HEK293 (cell line): ENCODE results near the gene SRSF8.
A peak's percentile ranks its signal among the peaks of the same experiment; 100 is the strongest.

Experiments used
- CTCF ChIA-PET: fragments of 350-600 bp; formaldehyde crosslinking; extraction: SDS; loops from one replicate; lab custom pipeline; 2021; ENCODE audit warnings: antibody characterized with exemption; lab: Yijun Ruan, JAX
- POLR2A ChIA-PET: fragments of 300-600 bp; formaldehyde crosslinking; extraction: SDS; loops from one replicate; lab custom pipeline; 2020; ENCODE audit warnings: antibody characterized with exemption, inconsistent platforms; lab: Yijun Ruan, JAX
- H3K27ac ChIP-seq: fragments of 200-500 bp; sonication (Bioruptor generic); 2 replicates; pipeline ENCODE4 v1.5.1; 2014; ENCODE audit warnings: low read depth, low read length, control low read depth, inconsistent platforms; ENCODE audit errors: extremely low read depth
- H3K36me3 ChIP-seq, 2 experiments: fragments of 200-500 bp in 1 of 2; sonication (Bioruptor generic) in 1 of 2; 1 replicate in 1 of 2; 2 replicates in 1 of 2; pipeline ENCODE4 v1.5.1; 2014 to 2017; ENCODE audit warnings: inconsistent platforms in 2 of 2, low read length in 2 of 2; ENCODE audit not compliant: control insufficient read depth in 2 of 2, insufficient read depth in 1 of 2
- H3K4me1 ChIP-seq: fragments of 200-500 bp; sonication (Bioruptor generic); 2 replicates; pipeline ENCODE4 v1.5.1; 2014; ENCODE audit warnings: mild to moderate bottlenecking, low read length, inconsistent platforms; ENCODE audit not compliant: control insufficient read depth, insufficient read depth
- H3K4me3 ChIP-seq: 2 replicates; pipeline ENCODE4 v1.5.1; 2011; ENCODE audit warnings: low read depth, mild to moderate bottlenecking, control low read depth, low read length, moderate library complexity
- H3K9me3 ChIP-seq: fragments of 200-500 bp; sonication (Bioruptor generic); 2 replicates; pipeline ENCODE4 v1.5.1; 2014; ENCODE audit warnings: low read depth, low read length, inconsistent platforms; ENCODE audit not compliant: control insufficient read depth, insufficient read depth
- EGR2 ChIP-seq: fragments of 450-650 bp; formaldehyde crosslinking; IDR thresholded peaks from 2 replicates; pipeline ENCODE4 v1.5.1; 2016; ENCODE audit warnings: low read depth, missing biosample characterization, missing genetic modification characterization
- GLIS1 ChIP-seq: fragments of 450-650 bp; formaldehyde crosslinking; IDR thresholded peaks from 2 replicates; pipeline ENCODE4 v1.5.1; 2016; ENCODE audit warnings: missing biosample characterization, missing genetic modification characterization
- IKZF3 ChIP-seq: fragments of 450-650 bp; IDR thresholded peaks from 2 replicates; pipeline ENCODE4 v1.5.0; 2018; ENCODE audit warnings: missing biosample characterization, mild to moderate bottlenecking, missing genetic modification characterization, moderate library complexity
- KLF16 ChIP-seq: fragments of 450-650 bp; formaldehyde crosslinking; IDR thresholded peaks from 2 replicates; pipeline ENCODE4 v1.5.1; 2017; ENCODE audit warnings: missing biosample characterization, missing genetic modification characterization
- MYNN ChIP-seq: fragments of 450-650 bp; formaldehyde crosslinking; IDR thresholded peaks from 2 replicates; pipeline ENCODE4 v1.5.1; 2016; ENCODE audit warnings: missing biosample characterization, missing genetic modification characterization, borderline replicate concordance
- SCRT2 ChIP-seq: fragments of 450-650 bp; formaldehyde crosslinking; IDR thresholded peaks from 2 replicates; pipeline ENCODE4 v1.5.1; 2016; ENCODE audit warnings: missing biosample characterization, missing genetic modification characterization
- ZBTB8A ChIP-seq: fragments of 450-650 bp; formaldehyde crosslinking; IDR thresholded peaks from 2 replicates; pipeline ENCODE4 v1.5.1; 2016; ENCODE audit warnings: missing biosample characterization, missing genetic modification characterization
- ZFHX2 ChIP-seq: fragments of 450-650 bp; formaldehyde crosslinking; conservative IDR thresholded peaks from 2 replicates; pipeline ENCODE4 v1.5.1; 2016; ENCODE audit warnings: missing biosample characterization, missing genetic modification characterization
- ZIC2 ChIP-seq: fragments of 450-650 bp; formaldehyde crosslinking; IDR thresholded peaks from 2 replicates; pipeline ENCODE4 v1.5.1; 2016; ENCODE audit warnings: missing biosample characterization, missing genetic modification characterization
- ZNF391 ChIP-seq: fragments of 450-650 bp; formaldehyde crosslinking; IDR thresholded peaks from 2 replicates; pipeline ENCODE4 v1.5.1; 2016; ENCODE audit warnings: low read depth, missing biosample characterization, missing genetic modification characterization, borderline replicate concordance
- ZNF530 ChIP-seq: fragments of 450-650 bp; formaldehyde crosslinking; IDR thresholded peaks from 2 replicates; pipeline ENCODE4 v1.5.1; 2016; ENCODE audit warnings: low read depth, missing biosample characterization, missing genetic modification characterization
- ZNF544 ChIP-seq: fragments of 450-650 bp; formaldehyde crosslinking; IDR thresholded peaks from 2 replicates; pipeline ENCODE4 v1.5.0; 2017; ENCODE audit warnings: missing biosample characterization, missing genetic modification characterization
- ZNF585B ChIP-seq: fragments of 450-650 bp; formaldehyde crosslinking; IDR thresholded peaks from 2 replicates; pipeline ENCODE4 v1.5.1; 2016; ENCODE audit warnings: missing biosample characterization, missing genetic modification characterization
- ZSCAN30 ChIP-seq: fragments of 450-650 bp; IDR thresholded peaks from 2 replicates; pipeline ENCODE4 v1.5.1; 2018; ENCODE audit warnings: missing biosample characterization, mild to moderate bottlenecking, missing genetic modification characterization, moderate library complexity
- TF ChIP-seq, protein P1 (sequence below): fragments of 450-650 bp; formaldehyde crosslinking; IDR thresholded peaks from 2 replicates; pipeline ENCODE4 v1.5.1; 2017; ENCODE audit warnings: missing biosample characterization, missing genetic modification characterization
- TF ChIP-seq, protein P2 (sequence below): fragments of 450-650 bp; formaldehyde crosslinking; IDR thresholded peaks from 2 replicates; pipeline ENCODE4 v1.5.1; 2016; ENCODE audit warnings: missing biosample characterization, missing genetic modification characterization
- TF ChIP-seq, protein P3 (sequence below): fragments of 450-650 bp; formaldehyde crosslinking; IDR thresholded peaks from 2 replicates; pipeline ENCODE4 v1.5.1; 2016; ENCODE audit warnings: missing biosample characterization, missing genetic modification characterization
- TF ChIP-seq, protein P4 (sequence below): fragments of 450-650 bp; IDR thresholded peaks from 2 replicates; pipeline ENCODE4 v1.5.1; 2018; ENCODE audit warnings: missing biosample characterization, missing genetic modification characterization
- TF ChIP-seq, protein P5 (sequence below): fragments of 450-650 bp; formaldehyde crosslinking; IDR thresholded peaks from 2 replicates; pipeline ENCODE4 v1.5.1; 2016; ENCODE audit warnings: missing biosample characterization, missing genetic modification characterization, borderline replicate concordance

Gene SRSF8

DNA sequence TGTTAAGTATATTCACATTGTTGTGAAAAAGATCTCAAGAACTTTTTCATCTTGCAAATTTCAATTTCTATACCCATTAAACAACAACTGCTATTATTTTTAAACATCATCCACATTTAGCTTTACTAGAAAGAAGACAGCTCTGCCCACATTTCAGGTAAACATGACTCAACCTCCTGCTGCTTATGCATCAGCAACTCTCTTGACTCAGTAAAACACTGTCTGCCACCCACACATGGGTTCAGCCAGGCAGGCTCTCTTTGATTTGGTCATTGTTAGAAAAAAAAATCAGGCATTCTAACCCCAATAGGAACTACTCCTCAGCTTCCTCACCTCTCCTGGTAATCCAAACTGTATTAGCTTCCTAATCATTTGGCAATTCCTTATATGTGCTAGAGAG lies 17.8 kb downstream of the SRSF8 start:
- CTCF ChIA-PET, result interaction anchor here (1.5 to 1.9 kb wide), 2 partner anchors 15 to 17 kb away, joined by 4 to 8 read pairs; partner anchors contain the start of gene SRSF8
- no peaks in the 10 kb centered on the region for H3K9me3 ChIP-seq
- H3K36me3 ChIP-seq, result no peaks in the 10 kb centered on the region
- H3K4me1 ChIP-seq, result no peaks in the 10 kb centered on the region
- H3K4me3 ChIP-seq, result no peak overlapping the region
- TF ChIP-seq ZSCAN30, result no peak
- TF ChIP-seq ZFHX2 (tag by site-specific recombination), result peak; percentile 61
- TF ChIP-seq EGR2, result peak; percentile 54; the same call in 1 of the 2 replicates
- TF ChIP-seq, protein P1, sequence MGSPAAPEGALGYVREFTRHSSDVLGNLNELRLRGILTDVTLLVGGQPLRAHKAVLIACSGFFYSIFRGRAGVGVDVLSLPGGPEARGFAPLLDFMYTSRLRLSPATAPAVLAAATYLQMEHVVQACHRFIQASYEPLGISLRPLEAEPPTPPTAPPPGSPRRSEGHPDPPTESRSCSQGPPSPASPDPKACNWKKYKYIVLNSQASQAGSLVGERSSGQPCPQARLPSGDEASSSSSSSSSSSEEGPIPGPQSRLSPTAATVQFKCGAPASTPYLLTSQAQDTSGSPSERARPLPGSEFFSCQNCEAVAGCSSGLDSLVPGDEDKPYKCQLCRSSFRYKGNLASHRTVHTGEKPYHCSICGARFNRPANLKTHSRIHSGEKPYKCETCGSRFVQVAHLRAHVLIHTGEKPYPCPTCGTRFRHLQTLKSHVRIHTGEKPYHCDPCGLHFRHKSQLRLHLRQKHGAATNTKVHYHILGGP (tag by site-specific recombination), result peak; percentile 49; the same call in 1 of the 2 replicates
- POLR2A ChIA-PET, result interaction anchor here (1.9 kb wide), 1 partner anchor 17 kb away, joined by 6 read pairs; the partner anchor contains the start of gene SRSF8
- no peak overlapping the region for H3K27ac ChIP-seq

DNA sequence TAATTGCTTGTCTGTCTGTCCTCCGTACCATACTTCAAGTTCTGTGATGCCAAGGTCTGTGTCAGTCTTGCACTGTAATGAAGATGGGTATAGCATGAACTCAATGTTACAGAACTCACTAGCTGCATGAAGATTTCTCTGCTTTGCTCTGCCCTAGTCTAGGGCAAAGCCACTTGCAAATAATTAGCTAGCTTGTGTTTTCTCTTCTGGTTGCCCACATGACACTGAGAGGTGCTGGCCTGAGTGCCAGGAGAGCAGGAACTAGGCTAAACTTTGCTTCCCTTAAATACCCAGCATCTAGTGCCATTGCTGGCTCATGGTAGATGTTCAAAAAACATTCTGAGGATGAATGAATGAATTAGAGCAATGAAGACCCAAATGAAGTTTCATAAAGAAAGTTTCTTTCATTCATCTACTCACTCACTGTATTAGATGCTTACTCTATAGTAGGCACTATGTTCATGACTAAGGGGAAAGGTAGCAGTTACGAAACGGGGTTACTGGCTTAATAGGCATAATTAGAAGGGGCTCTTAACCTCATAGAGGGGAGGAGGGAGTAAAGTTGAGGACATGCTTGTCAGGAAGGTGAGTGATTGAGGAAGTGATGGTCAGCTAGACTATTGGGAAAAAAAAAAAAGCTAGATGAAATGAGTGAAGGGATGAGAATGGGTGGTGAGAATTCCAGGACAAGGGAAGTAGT lies 18.5 kb downstream of the SRSF8 start:
- Histone ChIP-seq H3K27ac (no peak overlapping the region), H3K4me1 (no peaks in the 10 kb centered on the region), H3K36me3 (no peaks in the 10 kb centered on the region), H3K9me3 (no peaks in the 10 kb centered on the region), H3K4me3 (no peak overlapping the region)
- ChIA-PET POLR2A (interaction anchor here (1.0 to 1.9 kb wide), 2 partner anchors 17 to 18 kb away, joined by 3 to 6 read pairs; partner anchors contain the start of gene SRSF8), CTCF (interaction anchor here (1.0 to 1.9 kb wide), 4 partner anchors 10 to 18 kb away, joined by 4 to 8 read pairs (median 6); partner anchors contain the start of gene SRSF8)
- TF ChIP-seq ZNF530 (tag by site-specific recombination) (no peak), ZNF585B (tag by site-specific recombination) (no peak), SCRT2 (tag by site-specific recombination) (no peak), KLF16 (tag by site-specific recombination) (no peak), ZNF544 (no peak), GLIS1 (no peak), IKZF3 (tag by site-specific recombination) (no peak), ZNF391 (tag by site-specific recombination) (no peak), MYNN (no peak), ZIC2 (tag by site-specific recombination) (no peak), ZBTB8A (tag by site-specific recombination) (no peak)
- TF ChIP-seq, protein P2, sequence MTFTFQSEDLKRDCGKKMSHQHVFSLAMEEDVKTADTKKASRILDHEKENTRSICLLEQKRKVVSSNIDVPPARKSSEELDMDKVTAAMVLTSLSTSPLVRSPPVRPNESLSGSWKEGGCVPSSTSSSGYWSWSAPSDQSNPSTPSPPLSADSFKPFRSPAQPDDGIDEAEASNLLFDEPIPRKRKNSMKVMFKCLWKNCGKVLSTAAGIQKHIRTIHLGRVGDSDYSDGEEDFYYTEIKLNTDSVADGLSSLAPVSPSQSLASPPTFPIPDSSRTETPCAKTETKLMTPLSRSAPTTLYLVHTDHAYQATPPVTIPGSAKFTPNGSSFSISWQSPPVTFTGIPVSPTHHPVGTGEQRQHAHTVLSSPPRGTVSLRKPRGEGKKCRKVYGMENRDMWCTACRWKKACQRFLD (tag by site-specific recombination), result no peak
- TF ChIP-seq, protein P3, sequence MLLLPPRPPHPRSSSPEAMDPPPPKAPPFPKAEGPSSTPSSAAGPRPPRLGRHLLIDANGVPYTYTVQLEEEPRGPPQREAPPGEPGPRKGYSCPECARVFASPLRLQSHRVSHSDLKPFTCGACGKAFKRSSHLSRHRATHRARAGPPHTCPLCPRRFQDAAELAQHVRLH (tag by site-specific recombination), result no peak
- TF ChIP-seq, protein P1 (tag by site-specific recombination), result no peak
- TF ChIP-seq, protein P4, sequence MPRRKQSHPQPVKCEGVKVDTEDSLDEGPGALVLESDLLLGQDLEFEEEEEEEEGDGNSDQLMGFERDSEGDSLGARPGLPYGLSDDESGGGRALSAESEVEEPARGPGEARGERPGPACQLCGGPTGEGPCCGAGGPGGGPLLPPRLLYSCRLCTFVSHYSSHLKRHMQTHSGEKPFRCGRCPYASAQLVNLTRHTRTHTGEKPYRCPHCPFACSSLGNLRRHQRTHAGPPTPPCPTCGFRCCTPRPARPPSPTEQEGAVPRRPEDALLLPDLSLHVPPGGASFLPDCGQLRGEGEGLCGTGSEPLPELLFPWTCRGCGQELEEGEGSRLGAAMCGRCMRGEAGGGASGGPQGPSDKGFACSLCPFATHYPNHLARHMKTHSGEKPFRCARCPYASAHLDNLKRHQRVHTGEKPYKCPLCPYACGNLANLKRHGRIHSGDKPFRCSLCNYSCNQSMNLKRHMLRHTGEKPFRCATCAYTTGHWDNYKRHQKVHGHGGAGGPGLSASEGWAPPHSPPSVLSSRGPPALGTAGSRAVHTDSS (tag by site-specific recombination), result no peak
- TF ChIP-seq, protein P5, sequence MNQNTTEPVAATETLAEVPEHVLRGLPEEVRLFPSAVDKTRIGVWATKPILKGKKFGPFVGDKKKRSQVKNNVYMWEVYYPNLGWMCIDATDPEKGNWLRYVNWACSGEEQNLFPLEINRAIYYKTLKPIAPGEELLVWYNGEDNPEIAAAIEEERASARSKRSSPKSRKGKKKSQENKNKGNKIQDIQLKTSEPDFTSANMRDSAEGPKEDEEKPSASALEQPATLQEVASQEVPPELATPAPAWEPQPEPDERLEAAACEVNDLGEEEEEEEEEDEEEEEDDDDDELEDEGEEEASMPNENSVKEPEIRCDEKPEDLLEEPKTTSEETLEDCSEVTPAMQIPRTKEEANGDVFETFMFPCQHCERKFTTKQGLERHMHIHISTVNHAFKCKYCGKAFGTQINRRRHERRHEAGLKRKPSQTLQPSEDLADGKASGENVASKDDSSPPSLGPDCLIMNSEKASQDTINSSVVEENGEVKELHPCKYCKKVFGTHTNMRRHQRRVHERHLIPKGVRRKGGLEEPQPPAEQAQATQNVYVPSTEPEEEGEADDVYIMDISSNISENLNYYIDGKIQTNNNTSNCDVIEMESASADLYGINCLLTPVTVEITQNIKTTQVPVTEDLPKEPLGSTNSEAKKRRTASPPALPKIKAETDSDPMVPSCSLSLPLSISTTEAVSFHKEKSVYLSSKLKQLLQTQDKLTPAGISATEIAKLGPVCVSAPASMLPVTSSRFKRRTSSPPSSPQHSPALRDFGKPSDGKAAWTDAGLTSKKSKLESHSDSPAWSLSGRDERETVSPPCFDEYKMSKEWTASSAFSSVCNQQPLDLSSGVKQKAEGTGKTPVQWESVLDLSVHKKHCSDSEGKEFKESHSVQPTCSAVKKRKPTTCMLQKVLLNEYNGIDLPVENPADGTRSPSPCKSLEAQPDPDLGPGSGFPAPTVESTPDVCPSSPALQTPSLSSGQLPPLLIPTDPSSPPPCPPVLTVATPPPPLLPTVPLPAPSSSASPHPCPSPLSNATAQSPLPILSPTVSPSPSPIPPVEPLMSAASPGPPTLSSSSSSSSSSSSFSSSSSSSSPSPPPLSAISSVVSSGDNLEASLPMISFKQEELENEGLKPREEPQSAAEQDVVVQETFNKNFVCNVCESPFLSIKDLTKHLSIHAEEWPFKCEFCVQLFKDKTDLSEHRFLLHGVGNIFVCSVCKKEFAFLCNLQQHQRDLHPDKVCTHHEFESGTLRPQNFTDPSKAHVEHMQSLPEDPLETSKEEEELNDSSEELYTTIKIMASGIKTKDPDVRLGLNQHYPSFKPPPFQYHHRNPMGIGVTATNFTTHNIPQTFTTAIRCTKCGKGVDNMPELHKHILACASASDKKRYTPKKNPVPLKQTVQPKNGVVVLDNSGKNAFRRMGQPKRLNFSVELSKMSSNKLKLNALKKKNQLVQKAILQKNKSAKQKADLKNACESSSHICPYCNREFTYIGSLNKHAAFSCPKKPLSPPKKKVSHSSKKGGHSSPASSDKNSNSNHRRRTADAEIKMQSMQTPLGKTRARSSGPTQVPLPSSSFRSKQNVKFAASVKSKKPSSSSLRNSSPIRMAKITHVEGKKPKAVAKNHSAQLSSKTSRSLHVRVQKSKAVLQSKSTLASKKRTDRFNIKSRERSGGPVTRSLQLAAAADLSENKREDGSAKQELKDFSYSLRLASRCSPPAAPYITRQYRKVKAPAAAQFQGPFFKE, result no peak
